LHCN-M2 (cell line): ENCODE data around the gene GPHN. TPM values are rescaled to one million over a fixed set of nuclear protein-coding genes. Genes with fewer than 3 reads are reported as not detected.

Experiments
- DNase-seq: peaks from one replicate; pipeline ENCODE4 v3.0.0-alpha.2; 2012; ENCODE audit warnings: low read depth
- total RNA-seq: library from RNA; depleted of rRNA; stranded (reverse); fragments of >200 nt; gene quantifications from 2 replicates; pipeline ENCODE4 v1.2.3, GENCODE V29; 2014

Gene GPHN
- total RNA-seq, 1 experiment from 2014 or later = 4.7 TPM

DNA sequence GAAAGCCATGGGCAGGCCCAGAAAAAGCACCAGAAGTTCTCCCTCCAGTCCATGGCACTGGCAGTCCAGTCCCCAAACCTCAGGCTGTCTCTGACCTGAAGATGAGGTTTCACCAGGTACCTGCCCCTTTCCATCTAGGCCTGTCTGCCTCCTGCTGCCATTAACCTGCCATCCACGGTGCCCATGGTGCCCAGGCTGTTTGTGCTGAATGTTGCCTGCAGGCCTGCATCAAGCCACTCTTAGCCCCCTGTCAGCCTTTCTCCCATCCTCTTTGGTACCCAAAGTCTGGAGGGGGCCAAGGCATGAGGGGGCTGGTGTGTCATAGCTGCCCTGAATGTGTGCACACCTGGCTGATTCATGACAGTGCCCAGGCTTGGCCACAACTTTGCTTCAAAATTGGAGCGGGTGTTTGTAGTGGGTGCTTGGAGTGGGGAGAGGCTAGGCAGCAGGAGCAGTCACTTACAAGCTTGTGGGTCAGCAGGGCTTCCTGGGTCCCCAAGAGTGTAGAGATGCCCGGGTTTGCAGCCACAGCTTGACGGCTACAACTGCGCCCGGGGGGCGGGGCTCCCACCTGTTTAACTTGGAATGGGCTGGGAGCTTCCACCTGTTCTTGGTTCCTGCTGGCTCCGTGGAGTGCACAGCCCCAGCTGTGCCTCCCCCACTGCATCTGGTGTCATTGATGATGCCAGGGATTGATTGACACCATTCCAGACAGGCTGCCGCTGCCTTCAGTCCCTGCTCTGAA, 88.5 kb downstream of the GPHN start:
- DNase-seq = no peak

DNA sequence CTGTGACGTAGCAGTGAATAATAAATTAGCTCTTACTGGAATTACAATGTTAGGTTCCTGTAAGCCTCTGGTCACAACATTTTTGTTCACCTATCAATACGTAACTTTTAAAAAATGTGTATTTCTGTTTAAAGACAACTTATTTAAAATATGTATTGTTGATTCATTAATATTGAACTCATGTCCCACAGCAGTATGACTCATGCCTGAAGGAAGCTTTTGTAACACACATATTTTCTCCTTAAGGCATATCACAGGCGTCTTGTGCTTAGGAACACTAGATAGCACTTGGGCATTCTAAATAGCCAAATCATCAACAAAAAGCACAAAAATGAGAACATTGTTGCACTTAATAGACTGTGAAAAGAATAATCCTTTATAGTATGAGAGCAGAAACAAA, 92.5 kb downstream of the GPHN start:
- peak; percentile 14 for DNase-seq

DNA sequence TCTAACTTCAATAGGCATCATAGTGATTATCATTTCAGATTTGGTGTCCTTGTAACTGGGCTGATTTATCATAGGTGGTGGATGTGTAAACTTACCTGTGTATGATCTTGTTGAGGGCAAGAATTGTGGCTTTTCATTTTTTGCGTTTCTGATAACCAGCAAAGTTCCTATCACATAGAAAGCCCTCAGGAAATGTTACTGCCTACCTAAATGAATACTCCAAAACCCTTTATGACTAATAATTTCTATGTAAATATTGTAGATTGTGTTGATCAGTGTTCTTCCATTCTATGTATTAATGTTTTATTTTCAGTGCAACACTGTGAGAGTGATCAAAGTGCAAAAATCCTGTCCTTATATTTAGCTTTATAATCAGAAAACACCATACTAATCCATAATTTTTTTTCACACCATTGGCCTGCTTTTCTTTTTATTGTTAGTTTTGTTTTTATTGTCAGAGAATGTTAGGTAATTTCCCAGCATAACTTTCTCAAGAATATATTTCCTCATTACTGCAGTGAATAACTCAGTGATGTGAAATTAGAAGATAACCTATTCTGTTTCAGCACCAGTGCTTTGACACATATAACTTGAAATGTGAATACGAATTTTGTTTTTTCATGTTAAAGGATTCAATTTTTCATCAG, 94.1 kb downstream of the GPHN start:
- DNase-seq = no peak

DNA sequence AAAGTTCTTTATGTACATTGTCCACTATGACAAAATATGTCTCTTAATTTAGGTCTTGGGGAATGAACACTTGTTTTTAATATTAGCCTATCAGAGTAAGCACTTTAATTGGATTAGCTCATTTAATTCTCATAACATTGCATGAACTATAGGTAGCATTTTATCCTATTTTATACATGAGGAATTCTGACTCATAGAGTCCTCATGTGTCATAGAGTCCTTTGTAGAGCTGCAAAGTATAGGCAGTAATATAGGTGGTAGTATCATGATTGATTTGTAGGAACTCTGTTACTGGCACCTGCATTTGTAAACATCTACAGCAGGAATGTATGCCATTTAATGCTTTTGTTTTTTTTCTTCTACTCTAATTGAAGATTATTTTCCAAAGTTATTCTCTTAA, 96.0 kb downstream of the GPHN start:
- no peak for DNase-seq

DNA sequence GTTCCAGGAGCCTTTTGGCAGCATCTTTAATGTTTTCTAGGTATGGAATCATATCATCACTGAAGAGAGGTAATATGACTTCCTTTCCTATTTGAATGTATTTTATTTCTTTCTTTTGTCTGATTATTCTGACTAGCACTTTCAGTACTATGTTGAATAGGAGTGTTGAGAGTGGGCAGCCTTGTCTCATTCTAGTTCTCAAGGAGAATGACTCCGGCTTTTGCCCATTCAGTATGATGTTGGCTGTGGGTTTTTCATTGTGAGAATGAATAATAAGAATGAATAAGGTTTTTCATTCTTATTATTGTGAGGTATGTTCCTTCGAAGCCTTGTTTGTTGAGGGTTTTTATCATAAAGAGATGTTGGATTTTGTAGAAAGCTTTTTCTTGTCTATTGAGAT, 98.9 kb downstream of the GPHN start:
- DNase-seq = no peak

DNA sequence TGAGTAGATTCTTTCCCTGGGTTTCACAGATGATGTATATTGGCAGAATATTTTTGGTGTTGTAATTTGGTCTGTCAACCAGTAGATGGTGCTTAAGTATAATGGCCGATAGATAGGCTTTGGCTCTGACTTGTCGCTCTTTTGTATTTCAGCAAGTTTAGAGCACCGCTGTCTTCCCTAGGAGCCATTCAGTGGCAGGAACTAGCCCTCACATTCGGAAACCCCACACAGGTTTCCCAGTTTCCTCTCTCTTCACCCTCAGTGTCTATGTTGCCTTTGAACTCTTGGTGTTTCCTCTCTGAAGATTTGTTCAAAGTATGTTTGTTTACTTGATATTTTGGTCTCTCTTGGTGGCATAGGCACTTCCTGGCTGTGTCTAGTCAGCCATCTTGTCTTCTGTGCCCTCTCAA, 102.2 kb downstream of the GPHN start:
- peak; percentile 8 for DNase-seq

DNA sequence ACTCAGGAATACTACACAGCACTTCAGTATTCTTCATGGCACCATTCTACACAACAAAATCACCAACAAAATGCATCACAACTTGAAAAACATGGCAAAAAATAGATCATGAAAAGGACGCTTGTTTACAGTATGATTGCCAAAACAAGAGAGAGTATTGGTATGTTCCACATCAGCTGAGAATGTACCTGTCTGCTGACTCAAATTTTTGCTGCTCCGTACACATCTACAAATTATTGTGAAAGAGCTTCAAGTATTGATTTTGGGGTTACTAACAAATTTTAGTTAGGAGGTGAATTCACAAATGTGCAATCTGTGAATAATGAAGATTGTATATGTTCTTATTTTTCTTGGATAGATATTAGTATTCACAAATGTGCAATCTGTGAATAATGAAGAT, 105.4 kb downstream of the GPHN start:
- no peak for DNase-seq

GRCh38 chr14:66619952-66620351, 112.0 kb downstream of the GPHN start:
- DNase-seq = no peak

- no peak for DNase-seq
Measured at GRCh38 chr14:66623838-66624237, 115.9 kb downstream of the GPHN start.

GRCh38 chr14:66624336-66624937, 116.5 kb downstream of the GPHN start:
- peak; percentile 50 for DNase-seq

GRCh38 chr14:66628636-66629035, 120.7 kb downstream of the GPHN start:
- no peak for DNase-seq

DNA sequence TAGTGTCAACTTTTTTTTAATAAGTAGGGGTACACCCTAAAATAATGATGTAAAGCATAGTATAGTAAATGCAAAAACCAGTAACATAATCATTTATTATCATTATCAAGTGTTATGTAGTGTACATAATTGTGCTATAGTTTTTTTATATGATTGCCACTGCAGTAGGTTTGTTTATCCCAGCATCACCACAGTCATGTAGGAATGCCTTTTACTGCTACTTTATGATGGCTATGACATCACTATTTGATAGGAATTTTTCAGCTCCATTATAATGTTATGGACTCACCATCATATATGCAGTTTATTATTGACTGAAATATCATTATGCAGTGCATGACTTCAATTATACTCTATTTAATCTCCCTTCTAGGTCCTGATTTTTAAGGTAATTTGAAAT, 121.6 kb downstream of the GPHN start:
- no peak for DNase-seq

GRCh38 chr14:66634876-66635275, 126.9 kb downstream of the GPHN start:
- DNase-seq = no peak

GRCh38 chr14:66635435-66635834, 127.5 kb downstream of the GPHN start:
- DNase-seq = no peak

DNA sequence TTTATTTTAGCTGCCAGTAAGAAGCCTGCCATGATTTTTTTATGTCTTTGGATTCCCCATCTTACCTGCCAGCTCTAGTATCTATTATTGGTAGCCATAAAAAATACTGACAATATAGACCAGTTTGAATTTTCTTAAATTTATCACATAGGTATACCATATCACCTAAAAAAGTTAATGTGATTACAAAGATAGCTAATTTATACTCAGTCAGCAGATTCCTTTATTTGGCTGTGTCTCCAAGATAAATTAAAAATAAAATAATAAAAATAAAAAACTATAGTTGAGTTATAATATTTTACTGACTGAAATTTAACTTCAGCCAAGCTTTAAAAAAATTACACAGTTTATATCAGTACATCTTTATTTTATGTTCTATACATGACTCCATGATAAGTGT, 128.3 kb downstream of the GPHN start:
- DNase-seq = no peak

GRCh38 chr14:66638689-66639088, 130.7 kb downstream of the GPHN start:
- peak; percentile 53 for DNase-seq

DNA sequence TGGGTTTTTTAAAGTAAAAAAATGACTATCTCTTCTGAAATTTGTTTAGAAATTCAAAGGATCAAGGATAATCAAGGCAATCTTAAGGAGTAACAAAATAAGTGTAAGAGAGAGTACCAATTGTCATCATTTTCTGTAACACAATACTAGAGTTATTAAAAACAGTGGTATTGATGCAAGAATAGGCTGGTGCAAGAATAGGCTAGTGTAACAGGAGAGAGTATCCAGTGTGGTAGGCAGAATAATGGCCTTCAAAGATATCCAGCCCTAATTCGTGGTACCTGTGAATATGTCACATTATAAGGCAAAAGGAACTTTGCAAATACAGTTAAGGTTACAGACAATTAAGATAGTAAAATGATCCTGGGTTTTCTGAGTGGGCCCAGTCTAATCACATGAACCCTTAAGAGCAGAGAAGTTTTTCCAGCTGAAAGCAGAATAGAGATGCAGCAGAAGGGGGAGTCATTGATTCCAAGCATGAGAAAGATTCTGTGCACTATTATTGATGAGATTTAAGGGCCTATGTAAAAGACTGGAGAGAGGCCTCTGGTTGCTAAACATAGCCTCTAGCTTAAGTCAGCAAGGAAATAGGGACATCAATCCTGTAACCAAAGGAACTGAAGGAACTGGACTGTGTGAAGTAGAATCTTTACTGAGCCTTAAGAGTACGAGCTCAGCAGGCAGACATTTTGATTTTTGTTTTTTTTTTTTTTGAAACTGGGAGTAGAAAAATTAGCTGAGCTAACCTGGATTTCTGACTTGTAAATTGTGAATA, 134.1 kb downstream of the GPHN start:
- no peak for DNase-seq

- DNase-seq = no peak
Measured at GRCh38 chr14:66643344-66643743, 135.4 kb downstream of the GPHN start.

GRCh38 chr14:66645716-66646115, 137.8 kb downstream of the GPHN start:
- DNase-seq = no peak

- DNase-seq = no peak
Measured at GRCh38 chr14:66649498-66649897, 141.6 kb downstream of the GPHN start.

GRCh38 chr14:66650491-66650911, 142.6 kb downstream of the GPHN start:
- peak; percentile 46 for DNase-seq

DNA sequence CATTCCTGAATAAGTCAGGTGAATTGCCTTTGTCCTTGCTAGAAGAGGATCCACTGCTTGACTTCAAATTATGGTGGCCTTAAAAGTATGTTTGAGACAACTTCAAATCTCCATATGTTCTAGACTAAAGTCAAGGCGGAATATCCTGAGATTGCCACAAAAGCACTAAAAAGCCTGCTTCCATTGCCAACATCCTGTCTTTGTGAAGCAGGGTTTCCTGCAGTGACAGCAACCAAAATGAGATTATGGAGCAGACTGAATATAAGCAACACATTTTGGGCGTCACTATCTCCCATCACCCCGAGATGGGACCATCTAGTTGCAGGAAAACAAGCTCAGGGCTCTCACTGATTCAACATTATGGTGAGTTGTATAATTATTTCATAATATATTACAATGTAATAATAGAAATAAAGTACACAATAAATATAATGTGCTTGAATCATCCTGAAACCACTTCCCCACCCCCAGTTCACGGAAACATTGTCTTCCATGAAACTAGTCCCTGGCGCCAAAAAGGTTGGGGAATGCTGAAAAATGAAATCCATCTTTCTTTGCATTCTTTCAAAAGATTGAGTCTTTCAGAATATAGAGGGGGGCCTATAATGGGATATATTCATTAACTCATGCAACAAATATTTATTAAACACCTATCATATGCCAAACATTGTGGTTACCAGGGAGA, 143.7 kb downstream of the GPHN start:
- DNase-seq = no peak
